NCI-H128 (cell line): Measurements from ENCODE around the gene JCHAIN.
"Not testable (repeated sequence)": the region's sequence is repeated elsewhere in the genome, so short reads cannot be mapped to it uniquely, and the experiment has no call there.

Source experiments
- DNase-seq: peaks from one replicate; lab custom pipeline; 2025; ENCODE audit not compliant: unreplicated experiment; lab: John Stamatoyannopoulos, UW

JCHAIN gene

DNA sequence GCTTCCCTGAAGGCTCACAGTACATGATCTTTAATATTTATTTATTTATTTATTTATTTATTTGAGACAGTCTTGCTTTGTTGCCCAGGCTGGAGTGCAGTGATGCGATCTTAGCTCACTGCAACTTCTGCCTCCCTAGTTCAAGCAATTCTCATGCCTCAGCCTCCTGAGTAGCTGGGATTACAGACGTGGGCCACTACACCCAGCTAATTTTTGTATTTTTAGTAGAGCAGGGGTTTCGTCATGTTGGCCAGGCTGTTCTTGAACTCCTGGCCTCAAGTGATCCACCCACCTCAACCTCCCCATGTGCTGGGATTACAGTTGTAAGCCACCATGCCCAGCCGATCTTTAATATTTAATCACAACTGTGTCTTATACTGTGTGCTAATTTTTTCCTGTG is 15.6 kb downstream of the JCHAIN start:
- not testable (repeated sequence) for DNase-seq

DNA sequence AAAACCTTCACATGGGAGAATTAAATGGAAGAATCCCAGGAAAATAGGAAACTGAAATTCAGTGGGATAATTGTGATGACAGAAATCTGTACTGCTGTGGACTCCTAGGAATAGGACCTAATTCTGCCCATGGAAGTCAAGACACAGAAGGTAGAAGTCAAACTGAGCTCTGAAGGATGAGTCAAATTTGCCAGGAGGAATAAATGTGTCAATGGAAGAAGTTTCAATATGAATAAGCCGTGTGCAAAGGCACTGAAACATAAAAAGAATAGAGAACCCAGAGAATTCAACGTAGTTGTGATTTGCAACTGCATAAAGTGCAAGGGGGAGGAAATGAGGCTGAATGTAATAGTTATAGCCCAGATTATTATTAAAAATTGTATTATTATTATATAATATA is 26.1 kb downstream of the JCHAIN start:
- no peak for DNase-seq

- DNase-seq, result no peak
Observed at GRCh38 chr4:70637239-70637913, 28.9 kb downstream of the JCHAIN start.

DNA sequence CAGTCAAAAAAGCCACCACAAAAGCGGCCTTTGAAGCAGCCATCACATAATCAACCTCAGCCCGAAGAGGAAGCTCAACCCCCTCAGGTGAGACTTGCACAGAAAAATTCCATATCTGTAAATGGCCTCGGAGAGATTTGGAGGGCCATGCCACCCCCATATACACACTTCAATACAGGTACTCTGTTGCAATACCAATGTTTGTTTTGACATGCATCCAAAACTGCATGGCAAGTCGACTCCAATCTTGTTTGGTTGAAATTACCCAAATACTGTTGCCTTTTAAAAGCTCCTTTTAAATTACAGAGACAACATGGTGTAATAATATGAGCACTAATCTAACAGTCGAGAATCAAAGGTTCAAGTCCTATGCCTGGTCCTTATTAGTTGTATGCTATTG is 31.8 kb downstream of the JCHAIN start:
- no peak for DNase-seq

DNA sequence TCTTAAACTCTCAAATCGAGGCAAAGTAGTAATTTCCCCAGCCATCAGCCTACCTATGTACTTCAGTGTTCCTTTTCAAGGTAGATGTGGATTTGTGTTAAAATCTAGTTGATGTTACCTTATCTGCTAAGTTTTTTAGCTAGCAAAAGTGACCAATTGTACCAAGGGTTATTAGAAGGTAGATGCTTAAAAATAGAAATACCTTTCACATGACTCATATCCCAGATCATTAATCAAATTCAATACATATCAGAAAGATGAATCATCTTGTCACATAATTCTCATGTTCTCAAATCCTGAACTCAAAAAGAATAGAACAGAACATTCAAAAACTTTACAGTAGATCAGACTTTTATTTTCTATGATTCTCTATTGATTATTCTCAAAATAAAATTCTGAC is 34.3 kb downstream of the JCHAIN start:
- no peak for DNase-seq

DNA sequence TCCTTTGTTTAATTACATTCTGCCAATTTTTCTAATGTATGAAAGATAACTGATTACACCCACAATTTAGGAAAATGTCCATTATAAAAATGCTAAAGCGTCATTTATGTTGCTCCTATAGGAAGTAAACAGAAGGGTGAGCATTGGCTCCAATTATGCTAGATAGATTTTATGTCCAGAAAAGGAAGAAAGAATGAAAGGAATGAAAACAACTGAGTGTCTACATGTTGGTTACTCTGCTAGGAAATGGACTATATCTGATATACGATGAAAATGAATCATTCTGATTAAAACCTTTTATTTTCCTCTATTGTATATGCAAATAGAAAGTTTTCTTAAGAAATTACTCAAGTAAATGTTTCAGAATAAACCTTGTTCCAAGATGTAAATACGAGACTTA is 36.1 kb downstream of the JCHAIN start:
- DNase-seq, result no peak

DNA sequence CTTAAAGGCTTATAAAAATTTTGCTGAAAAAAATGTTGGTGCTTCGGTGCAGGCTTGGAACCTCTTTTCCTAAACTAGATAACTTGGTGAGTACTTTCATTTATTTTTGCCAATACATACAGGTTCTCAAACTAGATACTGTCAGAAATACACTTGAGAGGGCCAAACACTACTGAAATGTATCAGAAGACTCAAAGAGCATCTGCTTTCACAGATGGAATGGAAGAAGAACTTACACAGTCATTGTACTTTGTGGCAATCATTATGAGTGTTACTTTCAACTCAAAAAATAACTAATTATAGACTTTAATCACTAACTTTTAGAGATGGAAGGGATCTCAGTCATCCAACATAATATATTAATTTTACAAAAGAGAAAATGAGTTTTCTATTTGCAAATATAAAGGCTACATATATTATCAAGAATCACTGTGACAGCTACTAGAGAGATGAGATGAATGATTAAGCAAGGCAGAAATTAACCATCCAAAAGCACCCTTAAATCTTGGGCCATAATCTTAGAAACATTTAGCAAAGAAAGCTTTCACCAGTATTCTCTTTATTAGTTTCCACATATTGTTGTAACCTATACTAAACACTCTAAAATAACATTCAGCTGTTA is 36.7 kb downstream of the JCHAIN start:
- DNase-seq, result no peak

DNA sequence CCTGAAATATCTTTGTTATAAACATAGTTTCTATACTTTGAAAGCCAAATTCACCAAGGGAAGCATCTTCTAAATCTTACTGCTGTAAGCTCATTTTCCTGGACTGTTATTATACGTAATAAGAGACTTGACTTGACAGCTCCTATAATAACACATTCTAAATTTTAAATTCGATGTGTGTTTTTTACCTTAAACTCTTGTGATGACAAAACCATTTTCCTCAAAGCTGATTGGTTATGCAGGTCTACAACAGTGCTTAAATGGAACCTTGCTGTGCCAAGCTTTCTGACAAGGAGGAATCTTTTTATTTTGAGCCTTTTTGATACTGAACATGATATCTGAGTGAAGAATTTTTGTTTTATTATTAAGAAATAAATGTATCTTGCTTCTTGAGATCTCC is 37.9 kb downstream of the JCHAIN start, which contains the start of gene ENAM:
Gene ENAM (plus strand): TSS at position 301 of the 400 bp plus-strand sequence. CDS start 757 bp downstream, outside the sequence.
- DNase-seq, result no peak

DNA sequence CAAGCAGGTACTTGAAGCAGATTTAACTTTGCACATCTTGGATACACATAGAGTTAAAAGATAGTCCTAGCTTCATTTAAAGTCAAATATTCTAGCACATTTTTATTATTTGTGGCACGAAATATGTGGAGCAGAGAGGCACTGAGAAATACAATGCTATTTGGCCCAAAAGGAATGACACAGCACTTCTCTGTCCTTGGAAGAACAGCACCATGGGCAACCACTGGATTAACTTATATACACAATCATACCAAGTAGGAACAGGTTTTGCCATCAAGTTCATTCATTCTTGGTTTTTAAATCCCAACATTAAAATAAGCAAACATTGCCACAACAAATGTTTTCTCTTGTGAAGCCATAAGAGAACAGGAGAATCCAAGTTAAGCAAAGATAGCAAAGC is 38.7 kb downstream of the JCHAIN start:
- DNase-seq, result no peak

DNA sequence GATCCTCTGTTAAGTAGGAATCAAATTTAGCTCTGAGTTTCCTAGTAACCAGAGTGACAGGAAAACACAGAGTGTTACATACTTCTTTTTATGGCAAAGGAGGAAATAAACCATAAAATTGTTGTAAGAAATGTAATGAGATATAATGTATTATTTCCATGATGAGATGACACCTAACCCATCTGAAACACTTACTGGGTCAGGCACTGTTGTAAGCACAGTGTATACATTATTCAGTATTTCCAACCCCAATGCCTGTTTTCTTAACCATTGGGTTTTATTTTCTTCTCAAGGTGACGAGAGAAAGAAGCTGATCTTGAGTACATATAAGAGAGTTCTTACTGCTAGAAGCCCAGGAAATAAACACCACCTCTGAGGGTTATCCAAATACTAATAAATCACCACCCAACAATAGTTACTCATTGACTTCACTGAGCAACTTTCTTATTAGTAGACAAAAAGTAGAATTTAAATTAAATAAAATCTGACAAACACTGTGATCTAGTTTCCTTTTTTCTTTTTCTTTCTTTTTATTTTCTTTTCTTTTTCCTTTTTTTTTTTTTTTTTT is 42.0 kb downstream of the JCHAIN start:
- no peak for DNase-seq

DNA sequence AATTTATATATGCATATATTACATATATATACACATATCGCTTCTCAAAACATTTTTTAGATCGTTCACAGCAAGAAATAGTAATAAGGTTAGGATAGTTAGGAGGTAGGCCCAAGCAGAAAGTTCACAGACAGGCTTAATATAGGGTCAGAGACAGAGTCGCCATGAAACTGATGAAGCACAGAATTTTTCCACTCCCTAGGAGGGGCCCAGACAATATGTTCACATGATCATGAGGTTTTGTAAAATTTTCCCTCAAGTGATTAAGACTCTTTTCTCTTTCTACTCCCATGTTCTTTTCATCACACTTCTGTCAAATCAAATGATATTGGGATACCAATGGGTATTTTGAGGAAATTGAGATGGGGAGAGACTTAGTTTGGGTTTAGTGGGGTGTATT is 43.0 kb downstream of the JCHAIN start:
- DNase-seq, result no peak

- DNase-seq, result no peak
Observed at GRCh38 chr4:70619778-70620177, 46.5 kb downstream of the JCHAIN start.

GRCh38 chr4:70619288-70619687 is 47.0 kb downstream of the JCHAIN start:
- no peak for DNase-seq

DNA sequence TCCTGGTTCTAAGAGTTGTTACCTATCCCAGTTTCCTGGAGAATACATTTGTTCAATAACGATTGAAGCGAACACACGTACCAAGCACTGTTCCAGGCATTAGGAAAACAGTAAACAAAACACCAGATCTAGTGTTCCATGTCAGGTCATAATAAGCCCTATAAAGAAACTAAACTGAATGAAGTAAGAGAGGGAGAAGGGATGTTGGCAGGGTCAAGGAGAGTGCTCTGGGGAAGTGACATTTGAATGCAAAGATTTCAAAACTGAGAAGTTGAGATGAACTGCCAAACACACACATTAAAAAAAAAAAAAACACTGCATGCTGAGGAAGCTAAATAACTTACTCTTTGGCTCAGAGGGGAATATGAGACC is 52.1 kb downstream of the JCHAIN start:
- no peak for DNase-seq

- DNase-seq, result no peak
Observed at GRCh38 chr4:70613306-70614183, 52.8 kb downstream of the JCHAIN start.

- no peak for DNase-seq
Observed at GRCh38 chr4:70608324-70608723, 58.0 kb downstream of the JCHAIN start.

GRCh38 chr4:70607334-70607853 is 58.9 kb downstream of the JCHAIN start:
- no peak for DNase-seq

DNA sequence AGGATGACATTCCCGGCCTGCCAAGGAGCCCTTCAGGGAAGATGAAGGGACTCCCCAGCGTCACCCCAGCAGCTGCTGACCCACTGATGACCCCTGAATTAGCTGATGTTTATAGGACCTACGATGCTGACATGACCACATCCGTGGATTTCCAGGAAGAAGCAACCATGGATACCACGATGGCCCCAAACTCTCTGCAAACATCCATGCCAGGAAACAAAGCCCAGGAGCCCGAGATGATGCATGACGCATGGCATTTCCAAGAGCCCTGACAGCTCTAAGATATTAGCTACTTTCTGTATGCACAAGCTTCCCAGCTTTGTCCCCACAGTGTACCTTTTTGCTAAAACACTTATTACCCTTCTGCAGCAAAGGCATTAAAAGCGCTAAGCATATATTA is 59.8 kb downstream of the JCHAIN start:
- DNase-seq, result no peak
